HG03066 (cell line): ENCODE results near the gene TECPR1.
A peak's percentile ranks its signal among the peaks of the same experiment; 100 is the strongest.

Experiments used
- ATAC-seq: cut with Tn5 transposase; IDR thresholded peaks from one replicate; pipeline ENCODE4 v1.9.1; 2021; ENCODE audit warnings: low read depth; ENCODE audit not compliant: unreplicated experiment

TECPR1 gene

GRCh38 chr7:98251601-98252424 is at the start of gene TECPR1:
Gene TECPR1, minus strand, starts transcription at chr7:98252232. Its CDS starts 6,086 bp downstream, at chr7:98246146.
- ATAC-seq, result peak; percentile 97

- no peak for ATAC-seq
Observed at GRCh38 chr7:98300595-98301372, 48.8 kb upstream of the TECPR1 start.

GRCh38 chr7:98297626-98298286 is 45.7 kb upstream of the TECPR1 start:
- ATAC-seq, result no peak

- no peak for ATAC-seq
Observed at GRCh38 chr7:98296833-98297232, 44.8 kb upstream of the TECPR1 start.

- no peak for ATAC-seq
Observed at GRCh38 chr7:98295467-98296192, 43.6 kb upstream of the TECPR1 start.

- ATAC-seq, result peak; percentile 60
Observed at GRCh38 chr7:98294798-98295382, 42.9 kb upstream of the TECPR1 start.

- no peak for ATAC-seq
Observed at GRCh38 chr7:98294326-98294725, 42.3 kb upstream of the TECPR1 start.

- no peak for ATAC-seq
Observed at GRCh38 chr7:98293746-98294145, 41.7 kb upstream of the TECPR1 start.

GRCh38 chr7:98293265-98293664 is 41.2 kb upstream of the TECPR1 start:
- ATAC-seq, result no peak

- no peak for ATAC-seq
Observed at GRCh38 chr7:98291717-98292116, 39.7 kb upstream of the TECPR1 start.

- no peak for ATAC-seq
Observed at GRCh38 chr7:98289333-98289875, 37.4 kb upstream of the TECPR1 start.

GRCh38 chr7:98288064-98288823 is 36.2 kb upstream of the TECPR1 start:
- ATAC-seq, result no peak

GRCh38 chr7:98287486-98287959 is 35.5 kb upstream of the TECPR1 start:
- no peak for ATAC-seq

- no peak for ATAC-seq
Observed at GRCh38 chr7:98286701-98287485, 34.9 kb upstream of the TECPR1 start.

- no peak for ATAC-seq
Observed at GRCh38 chr7:98286093-98286539, 34.1 kb upstream of the TECPR1 start.

GRCh38 chr7:98285157-98286092 is 33.4 kb upstream of the TECPR1 start:
- ATAC-seq, result no peak
